Fibroblast of lung (primary cell): ENCODE results near the gene NDEL1. TPM values are rescaled to one million over a fixed set of nuclear protein-coding genes. Genes with fewer than 3 reads are reported as not detected.

ENCODE experiments used
- DNase-seq, 2 donors: peaks; one replicate each; pipeline versions ENCODE4 v3.0.0 to v3.0.0-alpha.2; 2010; ENCODE audit warnings: low read depth in 2 of 2
- H2AFZ ChIP-seq: 2 replicates; pipeline ENCODE4 v1.5.1; 2012; ENCODE audit warnings: low read length, control low read depth, inconsistent platforms
- H3K27ac ChIP-seq: 2 replicates; pipeline ENCODE4 v1.5.1; 2011; ENCODE audit warnings: low read length, control low read depth; ENCODE audit not compliant: insufficient read depth
- H3K27me3 ChIP-seq: 2 replicates; pipeline ENCODE4 v1.5.1; 2011; ENCODE audit warnings: mild to moderate bottlenecking, low read length; ENCODE audit not compliant: control insufficient read depth, insufficient read depth
- H3K36me3 ChIP-seq: 2 replicates; pipeline ENCODE4 v1.5.1; 2011; ENCODE audit warnings: low read length; ENCODE audit not compliant: control insufficient read depth, insufficient read depth
- H3K4me1 ChIP-seq: 2 replicates; pipeline ENCODE4 v1.5.1; 2011; ENCODE audit warnings: low read length; ENCODE audit not compliant: control insufficient read depth, insufficient read depth; ENCODE audit errors: extremely low read depth
- H3K4me2 ChIP-seq: 2 replicates; pipeline ENCODE4 v1.5.1; 2011; ENCODE audit warnings: low read length, control low read depth; ENCODE audit not compliant: insufficient read depth; ENCODE audit errors: extremely low read depth
- H3K4me3 ChIP-seq, 4 experiments: fragments of 200-600 bp in 1 of 4; sonication (generic) in 1 of 4; replicated peaks in 1 of 4; 2 replicates each; pipeline ENCODE4 v1.5.1; 2011 to 2016; ENCODE audit warnings: low read length in 4 of 4, low read depth in 3 of 4, mild to moderate bottlenecking in 3 of 4, control low read depth in 2 of 4, inconsistent platforms in 1 of 4, mixed read lengths in 1 of 4; ENCODE audit not compliant: insufficient read depth in 1 of 4; ENCODE audit errors: control extremely low read depth in 1 of 4
- H3K79me2 ChIP-seq: 2 replicates; pipeline ENCODE4 v1.5.1; 2012; ENCODE audit warnings: mild to moderate bottlenecking, low read length, inconsistent platforms; ENCODE audit not compliant: control insufficient read depth, insufficient read depth
- H3K9ac ChIP-seq: 2 replicates; pipeline ENCODE4 v1.5.1; 2011; ENCODE audit warnings: mild to moderate bottlenecking, low read length, control low read depth; ENCODE audit not compliant: insufficient read depth
- H3K9me3 ChIP-seq: 2 replicates; pipeline ENCODE4 v1.5.1; 2012; ENCODE audit warnings: low read depth, low read length; ENCODE audit not compliant: control insufficient read depth, insufficient read depth
- H4K20me1 ChIP-seq: 2 replicates; pipeline ENCODE4 v1.5.1; 2011; ENCODE audit warnings: low read length; ENCODE audit not compliant: control insufficient read depth, insufficient read depth; ENCODE audit errors: extremely low read depth
- EZH2 ChIP-seq: IDR thresholded peaks from 2 replicates; pipeline ENCODE4 v1.5.1; 2012; ENCODE audit warnings: low read length, control low read depth, mild to moderate bottlenecking; ENCODE audit errors: missing control alignments
- polyA plus RNA-seq, 2 donors: library from polyadenylated mRNA; depleted of rRNA in 1 of 2; stranded (reverse) in 1 of 2; unstranded in 1 of 2; fragments of >200 nt; gene quantifications; 2 replicates each; pipeline ENCODE4 v1.2.1, GENCODE V29; 2011 to 2012; ENCODE audit warnings: missing spikeins in 1 of 2
- total RNA-seq: library from RNA; depleted of rRNA; stranded (reverse); fragments of >200 nt; gene quantifications from 2 replicates; pipeline ENCODE4 v1.2.1, GENCODE V29; 2014
- TF ChIP-seq, protein P1 (sequence below), 2 donors: IDR thresholded peaks in 1 of 2; conservative IDR thresholded peaks in 1 of 2; 1 replicate in 1 of 2; 2 replicates in 1 of 2; pipeline ENCODE4 v1.5.1; 2011 to 2012; ENCODE audit warnings: low read length in 2 of 2, control low read depth in 1 of 2, inconsistent platforms in 1 of 2, low read depth in 1 of 2, mild to moderate bottlenecking in 1 of 2

NDEL1 gene
- total and polyA plus RNA-seq, 2 donors (not counting 1 experiment from before 2014, with no cell fraction given), result 45.4 to 88.6 TPM

DNA sequence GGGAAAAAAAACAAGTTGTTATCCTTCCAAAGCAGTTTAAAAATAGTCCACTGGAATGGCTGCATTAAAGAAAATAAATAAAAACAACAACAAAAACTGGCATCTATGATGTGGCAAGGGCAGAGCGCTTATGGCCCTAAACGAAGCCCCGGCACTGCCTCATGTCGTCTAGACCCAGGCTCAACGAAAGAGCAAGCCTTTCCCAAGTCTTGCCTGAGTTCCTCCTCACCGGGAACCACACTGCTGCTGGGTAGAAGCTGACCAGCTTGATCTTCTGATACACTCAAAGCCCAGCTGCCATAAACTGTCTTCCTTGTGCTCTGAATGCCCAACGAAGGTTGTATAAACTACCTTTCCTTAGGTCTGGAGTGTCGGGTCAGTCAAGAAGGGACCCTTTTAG lies 37.0 kb downstream of the NDEL1 start:
- H3K4me2 ChIP-seq, result no peak overlapping the region
- H3K4me3 ChIP-seq, result no peak overlapping the region
- H3K27ac ChIP-seq, result no peak overlapping the region
- peaks cover 3% of the 10 kb centered on the region for H3K79me2 ChIP-seq
- H4K20me1 ChIP-seq, result no peaks in the 10 kb centered on the region
- H3K36me3 ChIP-seq, result peaks cover 39% of the 10 kb centered on the region
- no peak for DNase-seq
- H3K27me3 ChIP-seq, result no peaks in the 10 kb centered on the region
- no peak overlapping the region for H3K9ac ChIP-seq
- H3K9me3 ChIP-seq, result no peaks in the 10 kb centered on the region
- H3K4me1 ChIP-seq, result peaks cover 4% of the 10 kb centered on the region
- TF ChIP-seq, protein P1, sequence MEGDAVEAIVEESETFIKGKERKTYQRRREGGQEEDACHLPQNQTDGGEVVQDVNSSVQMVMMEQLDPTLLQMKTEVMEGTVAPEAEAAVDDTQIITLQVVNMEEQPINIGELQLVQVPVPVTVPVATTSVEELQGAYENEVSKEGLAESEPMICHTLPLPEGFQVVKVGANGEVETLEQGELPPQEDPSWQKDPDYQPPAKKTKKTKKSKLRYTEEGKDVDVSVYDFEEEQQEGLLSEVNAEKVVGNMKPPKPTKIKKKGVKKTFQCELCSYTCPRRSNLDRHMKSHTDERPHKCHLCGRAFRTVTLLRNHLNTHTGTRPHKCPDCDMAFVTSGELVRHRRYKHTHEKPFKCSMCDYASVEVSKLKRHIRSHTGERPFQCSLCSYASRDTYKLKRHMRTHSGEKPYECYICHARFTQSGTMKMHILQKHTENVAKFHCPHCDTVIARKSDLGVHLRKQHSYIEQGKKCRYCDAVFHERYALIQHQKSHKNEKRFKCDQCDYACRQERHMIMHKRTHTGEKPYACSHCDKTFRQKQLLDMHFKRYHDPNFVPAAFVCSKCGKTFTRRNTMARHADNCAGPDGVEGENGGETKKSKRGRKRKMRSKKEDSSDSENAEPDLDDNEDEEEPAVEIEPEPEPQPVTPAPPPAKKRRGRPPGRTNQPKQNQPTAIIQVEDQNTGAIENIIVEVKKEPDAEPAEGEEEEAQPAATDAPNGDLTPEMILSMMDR (conservative IDR thresholded peaks at IDR 0.05 in 1 of 2, IDR thresholded peaks at IDR 0.05 in 1 of 2; ENCODE audit: low read depth in 1 of 2, low read length in 2 of 2), result no peak
- TF ChIP-seq EZH2, result no peak
- H2AFZ ChIP-seq, result no peak overlapping the region

DNA sequence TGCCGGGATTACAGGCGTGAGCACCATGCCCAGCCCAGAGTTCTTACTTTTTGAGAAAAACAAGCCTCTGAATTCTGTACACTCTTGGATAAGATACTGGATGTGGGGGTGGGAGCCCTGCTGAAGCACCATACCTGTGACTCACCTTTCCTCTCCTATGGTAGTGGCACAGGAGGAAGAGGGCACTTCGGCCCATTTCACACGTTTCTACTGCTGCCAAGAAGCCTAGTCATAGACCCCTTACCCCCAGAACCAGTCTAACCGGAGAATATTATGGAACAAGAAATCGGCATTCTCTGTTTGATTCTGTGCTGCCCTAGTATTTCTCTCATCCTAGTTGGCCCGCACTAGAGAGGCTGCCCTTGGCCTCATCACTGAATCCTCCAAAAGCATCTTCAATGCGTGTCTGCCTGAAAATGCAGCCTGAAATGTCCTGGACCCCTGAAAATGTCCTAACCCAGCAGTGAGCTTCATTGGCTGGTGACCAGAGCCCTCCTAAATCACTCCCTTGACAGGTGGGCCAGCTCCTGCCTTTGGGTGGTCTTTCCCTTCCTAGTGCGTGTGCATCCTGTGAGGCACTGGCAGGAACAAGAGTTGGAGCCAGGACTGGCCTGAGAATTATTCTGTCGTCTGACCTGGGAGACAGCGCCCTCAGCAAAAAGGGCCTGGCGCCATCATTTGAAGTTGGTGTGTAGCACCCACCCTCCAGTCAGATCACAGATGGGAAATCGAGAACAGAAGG lies 37.9 kb downstream of the NDEL1 start:
- H3K27ac ChIP-seq, result no peak overlapping the region
- H3K27me3 ChIP-seq, result no peaks in the 10 kb centered on the region
- no peak overlapping the region for H3K4me3 ChIP-seq
- peaks cover 4% of the 10 kb centered on the region for H3K4me1 ChIP-seq
- peaks cover 37% of the 10 kb centered on the region for H3K36me3 ChIP-seq
- no peak overlapping the region for H3K9ac ChIP-seq
- DNase-seq, result no peak
- peaks cover 3% of the 10 kb centered on the region for H3K79me2 ChIP-seq
- no peaks in the 10 kb centered on the region for H3K9me3 ChIP-seq
- H2AFZ ChIP-seq, result no peak overlapping the region
- H3K4me2 ChIP-seq, result no peak overlapping the region
- TF ChIP-seq, protein P1 (conservative IDR thresholded peaks at IDR 0.05 in 1 of 2, IDR thresholded peaks at IDR 0.05 in 1 of 2; ENCODE audit: low read depth in 1 of 2, low read length in 2 of 2), result no peak
- H4K20me1 ChIP-seq, result no peaks in the 10 kb centered on the region

DNA sequence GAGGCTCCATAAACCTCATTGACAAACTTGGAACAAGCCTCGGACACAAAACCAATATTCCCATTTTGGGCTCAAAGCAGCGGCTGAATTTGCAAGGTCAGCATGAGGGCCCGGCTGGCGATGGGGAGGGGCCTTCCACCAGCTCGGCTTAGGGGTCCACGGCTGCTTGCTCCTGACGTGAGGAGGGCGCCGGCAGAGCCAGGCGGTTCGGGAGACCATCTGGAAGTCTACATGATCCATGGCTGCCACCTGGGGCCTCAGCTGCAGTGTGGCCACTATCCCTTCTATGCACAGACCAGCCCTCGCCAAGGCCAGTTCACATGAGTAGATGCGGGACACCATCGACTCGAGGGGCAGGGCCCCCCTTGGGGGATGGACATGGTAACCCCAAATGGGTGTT lies 39.1 kb downstream of the NDEL1 start:
- TF ChIP-seq EZH2, result no peak
- H2AFZ ChIP-seq, result no peak overlapping the region
- no peaks in the 10 kb centered on the region for H3K27me3 ChIP-seq
- no peaks in the 10 kb centered on the region for H3K9me3 ChIP-seq
- H3K9ac ChIP-seq, result no peak overlapping the region
- H3K36me3 ChIP-seq, result peaks cover 37% of the 10 kb centered on the region
- peaks cover 3% of the 10 kb centered on the region for H3K79me2 ChIP-seq
- no peak overlapping the region for H3K27ac ChIP-seq
- H3K4me2 ChIP-seq, result no peak overlapping the region
- DNase-seq, result no peak
- H4K20me1 ChIP-seq, result no peaks in the 10 kb centered on the region
- H3K4me1 ChIP-seq, result peaks cover 7% of the 10 kb centered on the region
- H3K4me3 ChIP-seq, result no peak overlapping the region
